Neuron (in vitro differentiated cells): Measurements from ENCODE around the gene SLC16A6.
"Not testable (repeated sequence)": the region's sequence is repeated elsewhere in the genome, so short reads cannot be mapped to it uniquely, and the experiment has no call there.

Source experiments
- H2AFZ ChIP-seq: one replicate; pipeline ENCODE4 v1.6.1; 2013; ENCODE audit warnings: low read depth, mild to moderate bottlenecking, inconsistent platforms, low read length, moderate library complexity
- H3K27me3 ChIP-seq: one replicate; pipeline ENCODE4 v1.6.1; 2013; ENCODE audit warnings: low read length; ENCODE audit not compliant: insufficient read depth
- H3K36me3 ChIP-seq: one replicate; pipeline ENCODE4 v1.6.1; 2013; ENCODE audit warnings: low read length; ENCODE audit not compliant: insufficient read depth
- H3K4me1 ChIP-seq: one replicate; pipeline ENCODE4 v1.6.1; 2013; ENCODE audit warnings: low read length; ENCODE audit not compliant: insufficient read depth
- H3K4me3 ChIP-seq: 2 replicates; pipeline ENCODE4 v1.5.1; 2013; ENCODE audit warnings: mild to moderate bottlenecking, low read length, moderate library complexity
- H3K9me3 ChIP-seq: one replicate; pipeline ENCODE4 v1.6.1; 2013; ENCODE audit warnings: low read length

SLC16A6 gene

DNA sequence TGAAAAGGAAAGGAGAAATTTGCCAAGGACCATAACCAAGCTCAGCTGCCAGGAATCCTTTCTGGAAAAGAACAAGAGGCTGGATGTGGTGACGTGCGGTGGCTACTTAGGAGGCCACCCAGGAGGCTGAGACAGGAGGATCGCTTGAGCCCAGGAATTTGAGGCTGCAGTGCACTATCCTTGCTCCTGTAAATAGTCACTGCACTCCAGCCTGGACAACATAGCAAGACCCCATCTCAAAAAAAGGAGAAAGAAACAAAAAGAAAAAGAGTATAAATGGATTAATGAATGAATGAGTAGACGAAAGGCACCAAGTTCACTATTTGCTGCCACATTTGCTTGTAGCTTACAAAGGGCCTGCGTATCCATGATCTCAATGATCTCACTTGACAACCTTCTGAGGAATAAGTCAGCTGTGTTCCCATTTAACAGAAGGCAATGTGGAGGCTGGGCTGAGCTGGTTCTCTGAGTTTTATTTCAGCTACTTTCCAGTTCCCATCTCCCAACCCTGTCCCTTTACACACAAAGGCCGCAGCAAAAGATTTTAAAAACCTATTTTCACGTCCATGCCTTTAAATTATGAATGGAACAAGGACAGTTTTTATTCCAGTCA lies 30.1 kb upstream of the SLC16A6 start:
- Histone ChIP-seq H3K9me3 (peaks cover 7% of the 10 kb centered on the region), H3K36me3 (no peaks in the 10 kb centered on the region), H3K4me1 (peaks cover 26% of the 10 kb centered on the region), H3K4me3 (no peak overlapping the region), H3K27me3 (no peaks in the 10 kb centered on the region), H2AFZ (no peak overlapping the region)

- Histone ChIP-seq H3K9me3 (peaks cover 5% of the 10 kb centered on the region), H3K4me3 (no peak overlapping the region), H3K27me3 (no peaks in the 10 kb centered on the region), H3K4me1 (peaks cover 26% of the 10 kb centered on the region), H2AFZ (no peak overlapping the region), H3K36me3 (no peaks in the 10 kb centered on the region)
Observed at GRCh38 chr17:68320311-68320865, 29.5 kb upstream of the SLC16A6 start.

GRCh38 chr17:68319410-68320162 lies 28.7 kb upstream of the SLC16A6 start:
- Histone ChIP-seq H3K4me1 (peaks cover 26% of the 10 kb centered on the region), H3K27me3 (no peaks in the 10 kb centered on the region), H3K4me3 (no peak overlapping the region), H3K9me3 (peaks cover 3% of the 10 kb centered on the region), H2AFZ (no peak overlapping the region), H3K36me3 (no peaks in the 10 kb centered on the region)

- peaks cover 26% of the 10 kb centered on the region for H3K4me1 ChIP-seq
Observed at GRCh38 chr17:68318103-68318991, 27.4 kb upstream of the SLC16A6 start.

DNA sequence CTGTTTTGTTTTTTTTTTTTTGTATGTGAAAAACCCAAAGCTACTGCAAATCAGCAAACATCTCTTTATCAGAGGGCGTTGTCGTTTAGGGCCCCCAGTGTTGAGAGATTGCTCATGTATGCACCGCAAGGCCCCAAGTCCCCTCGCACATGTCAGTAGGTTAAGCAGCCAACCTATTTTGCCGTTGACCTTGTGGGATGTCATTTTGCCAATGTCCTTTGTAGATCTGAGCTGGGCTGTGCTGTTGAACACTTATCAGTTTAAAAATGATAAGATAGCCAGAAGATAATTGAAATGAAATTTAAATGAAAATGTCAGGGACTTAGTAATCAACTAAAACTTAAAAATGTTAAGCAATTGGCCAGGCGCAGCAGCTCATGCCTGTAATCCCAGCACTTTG lies 26.5 kb upstream of the SLC16A6 start:
- Histone ChIP-seq H3K4me1 (peaks cover 30% of the 10 kb centered on the region), H3K4me3 (no peak overlapping the region), H3K36me3 (no peaks in the 10 kb centered on the region), H3K9me3 (no peaks in the 10 kb centered on the region), H2AFZ (no peak overlapping the region), H3K27me3 (no peaks in the 10 kb centered on the region)

More at GRCh38 chr17:68318103-68318991, 27.4 kb upstream of the SLC16A6 start:
- Histone ChIP-seq H3K9me3 (no peaks in the 10 kb centered on the region), H3K27me3 (no peaks in the 10 kb centered on the region), H3K4me3 (no peak overlapping the region), H3K36me3 (no peaks in the 10 kb centered on the region), H2AFZ (no peak overlapping the region)

- peaks cover 5% of the 10 kb centered on the region for H3K9me3 ChIP-seq
- no peaks in the 10 kb centered on the region for H3K27me3 ChIP-seq
- H3K36me3 ChIP-seq, result peaks cover 5% of the 10 kb centered on the region
- H3K4me1 ChIP-seq, result peaks cover 27% of the 10 kb centered on the region
- no peak overlapping the region for H3K4me3 ChIP-seq
- H2AFZ ChIP-seq, result no peak overlapping the region
Observed at GRCh38 chr17:68315930-68316329, 25.0 kb upstream of the SLC16A6 start.

DNA sequence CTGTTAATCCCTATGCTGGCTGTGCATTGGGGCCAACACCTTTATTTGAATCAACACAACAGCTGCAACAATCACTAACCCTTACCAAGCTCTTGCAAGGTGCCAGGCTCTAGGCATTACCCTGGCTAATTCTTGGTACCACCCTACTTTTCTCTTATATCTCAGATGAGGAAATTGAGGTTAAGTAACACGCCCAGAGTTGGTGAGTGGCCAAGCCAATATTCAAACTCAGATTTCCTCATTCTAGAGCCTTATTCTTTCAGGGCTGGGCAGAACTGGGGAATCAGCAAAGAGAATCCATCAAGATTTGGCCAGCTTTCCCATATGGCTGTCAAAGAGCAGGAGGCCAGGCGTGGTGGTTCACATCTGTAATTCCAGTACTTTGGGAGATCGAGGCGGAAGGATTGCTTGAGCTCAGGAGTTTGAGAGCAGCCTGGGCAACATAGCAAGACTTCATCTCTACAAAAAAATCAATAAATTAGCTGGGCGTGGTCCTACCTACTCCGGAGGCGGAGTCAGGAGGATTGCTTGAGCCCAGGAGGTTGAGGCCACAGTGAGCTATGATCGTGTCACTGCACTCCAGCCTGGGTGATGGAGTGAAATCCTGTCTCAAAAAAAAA lies 24.1 kb upstream of the SLC16A6 start:
- H2AFZ ChIP-seq, result no peak overlapping the region
- H3K4me3 ChIP-seq, result no peak overlapping the region
- H3K4me1 ChIP-seq, result peaks cover 27% of the 10 kb centered on the region
- H3K27me3 ChIP-seq, result no peaks in the 10 kb centered on the region
- peaks cover 6% of the 10 kb centered on the region for H3K36me3 ChIP-seq
- H3K9me3 ChIP-seq, result peaks cover 5% of the 10 kb centered on the region

DNA sequence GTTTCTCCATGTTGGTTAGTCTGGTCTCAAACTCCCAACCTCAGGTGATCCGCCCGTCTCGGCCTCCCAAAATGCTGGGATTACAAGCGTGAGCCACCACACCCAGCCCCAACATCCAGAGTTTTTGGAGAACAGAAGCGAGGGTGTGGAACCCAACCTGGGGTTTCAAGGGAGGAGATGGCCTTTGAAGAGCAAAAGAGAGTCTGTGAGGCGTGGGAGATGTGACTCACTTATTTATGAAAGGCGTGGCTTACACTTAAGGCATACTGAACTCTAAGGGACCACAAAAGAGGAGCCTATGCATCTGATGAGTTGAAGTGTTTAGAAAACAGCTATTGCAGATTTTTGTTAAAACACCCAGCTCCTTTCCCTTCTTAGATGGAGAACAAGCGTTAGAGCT lies 19.2 kb upstream of the SLC16A6 start:
- no peak overlapping the region for H3K4me3 ChIP-seq
- H2AFZ ChIP-seq, result no peak overlapping the region
- no peaks in the 10 kb centered on the region for H3K27me3 ChIP-seq
- H3K9me3 ChIP-seq, result peaks cover 6% of the 10 kb centered on the region
- peaks cover 9% of the 10 kb centered on the region for H3K4me1 ChIP-seq
- peaks cover 22% of the 10 kb centered on the region for H3K36me3 ChIP-seq

- not testable (repeated sequence) for H3K4me1 ChIP-seq, H2AFZ ChIP-seq, H3K9me3 ChIP-seq, H3K4me3 ChIP-seq, H3K27me3 ChIP-seq
- H3K36me3 ChIP-seq, result peaks cover 22% of the 10 kb centered on the region
Observed at GRCh38 chr17:68309066-68309670, 18.2 kb upstream of the SLC16A6 start.

DNA sequence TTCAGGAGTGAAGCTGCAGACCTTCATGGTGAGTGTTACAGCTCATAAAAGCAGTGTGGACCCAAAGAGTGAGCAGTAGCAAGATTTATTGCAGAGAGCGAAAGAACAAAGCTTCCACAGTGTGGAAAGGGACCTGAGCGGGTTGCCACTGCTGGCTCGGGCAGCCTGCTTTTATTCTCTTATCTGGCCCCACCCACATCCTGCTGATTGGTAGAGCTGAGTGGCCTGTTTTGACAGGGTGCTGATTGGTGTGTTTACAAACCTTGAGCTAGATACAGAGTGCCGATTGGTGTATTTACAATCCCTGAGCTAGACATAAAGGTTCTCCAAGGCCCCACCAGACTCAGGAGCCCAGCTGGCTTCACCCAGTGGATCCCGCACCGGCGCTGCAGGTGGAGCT lies 17.6 kb upstream of the SLC16A6 start:
- peaks cover 22% of the 10 kb centered on the region for H3K36me3 ChIP-seq

GRCh38 chr17:68307443-68307842 lies 16.5 kb upstream of the SLC16A6 start:
- peaks cover 5% of the 10 kb centered on the region for H3K4me1 ChIP-seq
- peaks cover 22% of the 10 kb centered on the region for H3K36me3 ChIP-seq
- peaks cover 6% of the 10 kb centered on the region for H3K9me3 ChIP-seq
- no peaks in the 10 kb centered on the region for H3K27me3 ChIP-seq
- no peak overlapping the region for H3K4me3 ChIP-seq
- no peak overlapping the region for H2AFZ ChIP-seq

More for the DNA sequence above, 17.6 kb upstream of the SLC16A6 start:
- not testable (repeated sequence) for H3K4me3 ChIP-seq, H3K9me3 ChIP-seq, H2AFZ ChIP-seq, H3K4me1 ChIP-seq, H3K27me3 ChIP-seq

DNA sequence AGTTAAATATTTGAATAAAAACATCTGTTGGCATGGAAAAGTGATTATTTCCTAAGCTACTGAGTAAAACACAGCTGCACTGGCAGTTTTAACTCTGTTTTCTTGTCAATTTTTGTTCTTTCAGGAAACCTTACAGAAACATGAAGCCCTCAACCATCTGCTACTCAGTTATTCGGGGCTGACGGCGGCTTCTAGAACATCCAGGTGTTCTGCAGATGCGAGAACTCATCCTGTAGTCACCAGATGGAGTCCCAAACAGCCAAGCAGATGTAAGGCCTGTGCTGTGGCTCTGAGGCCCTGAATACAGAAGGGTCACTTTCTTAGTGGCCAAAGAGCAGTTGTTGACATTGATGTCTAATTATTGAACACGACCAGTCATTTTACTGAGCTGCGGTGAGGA lies 15.9 kb upstream of the SLC16A6 start:
- Histone ChIP-seq H3K36me3 (peaks cover 22% of the 10 kb centered on the region), H3K4me3 (no peak overlapping the region), H2AFZ (no peak overlapping the region), H3K27me3 (no peaks in the 10 kb centered on the region), H3K4me1 (no peaks in the 10 kb centered on the region), H3K9me3 (peaks cover 6% of the 10 kb centered on the region)
